HG02763 (cell line): ENCODE data around the gene TRIM10.

ENCODE experiments used
- ATAC-seq: cut with Tn5 transposase; IDR thresholded peaks from one replicate; pipeline ENCODE4 v1.9.1; 2021; ENCODE audit warnings: mild to moderate bottlenecking, moderate library complexity; ENCODE audit not compliant: unreplicated experiment

The TRIM10 gene

GRCh38 chr6:30160785-30161531, at the start of gene TRIM10:
TRIM10 (minus strand) TSS chr6:30161211; CDS start chr6:30160858, 353 bp downstream.
- ATAC-seq: no peak

- no peak for ATAC-seq
These were observed 46.7 kb upstream of the TRIM10 start for GRCh38 chr6:30207619-30208295.

GRCh38 chr6:30206799-30207618, 46.0 kb upstream of the TRIM10 start:
- ATAC-seq: no peak

GRCh38 chr6:30206152-30206551, 45.1 kb upstream of the TRIM10 start:
- ATAC-seq: no peak

GRCh38 chr6:30204116-30204515, 43.1 kb upstream of the TRIM10 start:
- ATAC-seq: no peak

GRCh38 chr6:30202366-30202765, 41.4 kb upstream of the TRIM10 start:
- ATAC-seq: no peak

GRCh38 chr6:30200551-30201281, 39.7 kb upstream of the TRIM10 start:
- ATAC-seq: no peak

GRCh38 chr6:30198166-30199084, 37.4 kb upstream of the TRIM10 start:
- no peak for ATAC-seq

GRCh38 chr6:30196376-30196775, 35.4 kb upstream of the TRIM10 start:
- ATAC-seq: no peak

- ATAC-seq: no peak
These were observed 34.9 kb upstream of the TRIM10 start for GRCh38 chr6:30195951-30196350.

GRCh38 chr6:30194797-30195690, 34.0 kb upstream of the TRIM10 start:
- ATAC-seq: no peak

- no peak for ATAC-seq
These were observed 31.1 kb upstream of the TRIM10 start for GRCh38 chr6:30192076-30192475.

- no peak for ATAC-seq
These were observed 27.5 kb upstream of the TRIM10 start for GRCh38 chr6:30188541-30188940.

- no peak for ATAC-seq
These were observed 25.0 kb upstream of the TRIM10 start for GRCh38 chr6:30185846-30186484.

GRCh38 chr6:30184417-30185031, 23.5 kb upstream of the TRIM10 start:
- no peak for ATAC-seq

GRCh38 chr6:30180145-30180544, 19.1 kb upstream of the TRIM10 start:
- ATAC-seq: no peak

GRCh38 chr6:30178837-30179236, 17.8 kb upstream of the TRIM10 start:
- ATAC-seq: no peak

- ATAC-seq: no peak
These were observed 14.8 kb upstream of the TRIM10 start for GRCh38 chr6:30175765-30176164.
